Measurements from ENCODE around the gene ZSCAN5A. TPM values are rescaled to one million over a fixed set of nuclear protein-coding genes. Genes with fewer than 3 reads are reported as not detected.

Gene ZSCAN5A
- total RNA-seq, 1 donor from 2014 or later: 6.6 TPM

DNA sequence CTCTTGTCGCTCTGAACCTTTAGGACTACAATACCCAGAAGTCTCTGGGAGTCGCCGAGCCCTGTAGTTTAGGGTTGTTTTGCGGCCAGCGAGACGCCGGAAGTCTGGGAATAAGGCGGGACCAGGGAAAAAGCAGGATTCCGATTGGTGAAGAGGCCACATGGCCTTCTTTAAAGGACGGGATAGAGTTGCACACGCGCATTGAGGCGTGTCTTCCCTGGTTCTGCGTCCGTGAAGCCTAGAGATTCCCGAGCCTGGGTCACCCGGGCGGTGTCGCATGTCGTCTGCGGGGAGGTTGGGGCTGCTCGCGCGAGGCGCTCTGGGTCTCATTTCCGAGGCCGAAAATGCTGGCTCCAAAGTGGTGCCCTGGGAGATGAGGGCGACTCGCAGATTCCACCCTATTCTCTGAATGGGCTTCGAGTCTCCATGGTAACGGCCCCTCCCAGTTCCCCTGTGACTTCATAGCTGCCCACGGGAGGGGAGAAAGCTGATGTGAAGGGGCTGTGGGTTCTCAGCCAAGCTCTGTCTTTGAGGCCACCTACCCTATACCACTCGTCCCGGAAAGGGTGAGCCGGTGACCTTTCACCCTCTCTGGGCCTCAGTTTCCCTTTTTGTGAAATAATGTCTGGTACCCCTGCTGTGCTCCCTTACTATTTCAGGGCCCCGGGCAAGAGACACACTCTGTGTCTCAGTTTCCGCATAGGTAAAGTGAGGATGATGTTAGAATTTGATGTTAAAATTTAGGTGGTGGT is 614 bp upstream of the ZSCAN5A start:
- peaks cover 3% of the 10 kb centered on the region for H3K36me3 ChIP-seq (ENCODE audit: insufficient read depth, low read length)
- FAIRE-seq: peak; percentile 73
- H3K27me3 ChIP-seq (ENCODE audit: insufficient read depth, low read length): no peaks in the 10 kb centered on the region
- peak; percentile 96 for DNase-seq (ENCODE audit: low read depth)
- H2AFZ ChIP-seq (ENCODE audit: low read depth, low read length): peak overlapping the region; percentile 95
- H3K4me1 Mint-ChIP-seq (ENCODE audit: low read depth, unreplicated experiment): no peaks in the 10 kb centered on the region
- peak overlapping the region; percentile 92 for H3K4me2 ChIP-seq (ENCODE audit: low read length)
- H3K9ac ChIP-seq (ENCODE audit: low read length): peak overlapping the region; percentile 96
- H3K4me1 ChIP-seq (ENCODE audit: insufficient read depth, low read length): peaks cover 5% of the 10 kb centered on the region
- no peaks in the 10 kb centered on the region for H3K9me3 ChIP-seq (ENCODE audit: insufficient read depth, low read depth, low read length)
- no peaks in the 10 kb centered on the region for H3K9me3 Mint-ChIP-seq (ENCODE audit: unreplicated experiment)
- H3K4me3 Mint-ChIP-seq (ENCODE audit: unreplicated experiment): peak overlapping the region; percentile 90
- no peaks in the 10 kb centered on the region for H3K27me3 Mint-ChIP-seq (ENCODE audit: low read depth, unreplicated experiment)
- peaks cover 8% of the 10 kb centered on the region for H3K79me2 ChIP-seq (ENCODE audit: insufficient read depth, low read length)
- H3K36me3 Mint-ChIP-seq (ENCODE audit: low read depth, unreplicated experiment): no peaks in the 10 kb centered on the region
- peak overlapping the region; percentile 100 for H3K27ac Mint-ChIP-seq (ENCODE audit: unreplicated experiment)
- H3K4me3 ChIP-seq (ENCODE audit: insufficient read depth, low read depth, low read length): peak overlapping the region; percentile 95
- TF ChIP-seq, protein P1, sequence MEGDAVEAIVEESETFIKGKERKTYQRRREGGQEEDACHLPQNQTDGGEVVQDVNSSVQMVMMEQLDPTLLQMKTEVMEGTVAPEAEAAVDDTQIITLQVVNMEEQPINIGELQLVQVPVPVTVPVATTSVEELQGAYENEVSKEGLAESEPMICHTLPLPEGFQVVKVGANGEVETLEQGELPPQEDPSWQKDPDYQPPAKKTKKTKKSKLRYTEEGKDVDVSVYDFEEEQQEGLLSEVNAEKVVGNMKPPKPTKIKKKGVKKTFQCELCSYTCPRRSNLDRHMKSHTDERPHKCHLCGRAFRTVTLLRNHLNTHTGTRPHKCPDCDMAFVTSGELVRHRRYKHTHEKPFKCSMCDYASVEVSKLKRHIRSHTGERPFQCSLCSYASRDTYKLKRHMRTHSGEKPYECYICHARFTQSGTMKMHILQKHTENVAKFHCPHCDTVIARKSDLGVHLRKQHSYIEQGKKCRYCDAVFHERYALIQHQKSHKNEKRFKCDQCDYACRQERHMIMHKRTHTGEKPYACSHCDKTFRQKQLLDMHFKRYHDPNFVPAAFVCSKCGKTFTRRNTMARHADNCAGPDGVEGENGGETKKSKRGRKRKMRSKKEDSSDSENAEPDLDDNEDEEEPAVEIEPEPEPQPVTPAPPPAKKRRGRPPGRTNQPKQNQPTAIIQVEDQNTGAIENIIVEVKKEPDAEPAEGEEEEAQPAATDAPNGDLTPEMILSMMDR (IDR thresholded peaks at IDR 0.05; ENCODE audit: insufficient read depth, low read depth, low read length): no peak
- no peak for TF ChIP-seq EZH2 (IDR thresholded peaks at IDR 0.05; ENCODE audit: insufficient read depth, low read length)
- H3K27ac ChIP-seq (ENCODE audit: low read depth, low read length): peak overlapping the region; percentile 99
- H4K20me1 ChIP-seq (ENCODE audit: insufficient read depth, low read length): no peaks in the 10 kb centered on the region

DNA sequence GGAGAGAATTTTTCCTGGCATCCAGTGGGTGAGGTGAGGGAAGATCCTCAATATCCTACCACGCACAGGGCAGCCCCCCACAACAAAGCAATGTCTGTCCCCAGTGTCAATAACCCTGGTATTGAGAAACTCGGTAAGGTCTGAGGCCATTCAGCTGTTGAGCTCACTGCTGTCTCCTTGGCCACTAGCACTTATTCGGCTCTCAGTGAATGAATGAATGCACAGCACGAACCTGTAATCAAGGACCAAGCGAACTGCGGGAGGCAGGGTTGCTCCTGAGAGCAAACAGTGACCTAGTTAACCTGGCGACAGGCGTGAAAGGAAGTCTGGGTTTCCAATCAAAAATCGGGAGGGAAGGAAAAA is 640 bp downstream of the ZSCAN5A start:
- peak overlapping the region; percentile 99 for H3K27ac ChIP-seq (ENCODE audit: low read depth, low read length)
- H3K4me3 Mint-ChIP-seq (ENCODE audit: unreplicated experiment): peak overlapping the region; percentile 90
- H3K27ac Mint-ChIP-seq (ENCODE audit: unreplicated experiment): peak overlapping the region; percentile 100
- no peaks in the 10 kb centered on the region for H3K4me1 Mint-ChIP-seq (ENCODE audit: low read depth, unreplicated experiment)
- no peak for TF ChIP-seq EZH2 (IDR thresholded peaks at IDR 0.05; ENCODE audit: insufficient read depth, low read length)
- TF ChIP-seq, protein P1 (IDR thresholded peaks at IDR 0.05; ENCODE audit: insufficient read depth, low read depth, low read length): no peak
- no peaks in the 10 kb centered on the region for H3K9me3 ChIP-seq (ENCODE audit: insufficient read depth, low read depth, low read length)
- H3K36me3 Mint-ChIP-seq (ENCODE audit: low read depth, unreplicated experiment): peaks cover 2% of the 10 kb centered on the region
- peaks cover 3% of the 10 kb centered on the region for H3K36me3 ChIP-seq (ENCODE audit: insufficient read depth, low read length)
- H3K4me1 ChIP-seq (ENCODE audit: insufficient read depth, low read length): peaks cover 5% of the 10 kb centered on the region
- H4K20me1 ChIP-seq (ENCODE audit: insufficient read depth, low read length): peaks cover 4% of the 10 kb centered on the region
- H2AFZ ChIP-seq (ENCODE audit: low read depth, low read length): peak overlapping the region; percentile 95
- H3K4me3 ChIP-seq (ENCODE audit: insufficient read depth, low read depth, low read length): peak overlapping the region; percentile 95
- H3K27me3 Mint-ChIP-seq (ENCODE audit: low read depth, unreplicated experiment): no peaks in the 10 kb centered on the region
- peaks cover 8% of the 10 kb centered on the region for H3K79me2 ChIP-seq (ENCODE audit: insufficient read depth, low read length)
- DNase-seq (ENCODE audit: low read depth) (no peak), FAIRE-seq (no peak)
- peak overlapping the region; percentile 92 for H3K4me2 ChIP-seq (ENCODE audit: low read length)
- peak overlapping the region; percentile 96 for H3K9ac ChIP-seq (ENCODE audit: low read length)
- no peaks in the 10 kb centered on the region for H3K9me3 Mint-ChIP-seq (ENCODE audit: unreplicated experiment)
- H3K27me3 ChIP-seq (ENCODE audit: insufficient read depth, low read length): no peaks in the 10 kb centered on the region

Measured in astrocyte (in vitro differentiated cells and primary cell).